GM12878 (cell line): ENCODE data around the gene MTHFD2. TPM values are rescaled to one million over a fixed set of nuclear protein-coding genes. Genes with fewer than 3 reads are reported as not detected.

ENCODE experiments used
- ATAC-seq: fragments of 200-7000 bp; cut with Tn5 transposase; 3 replicates; pipeline ENCODE4 v1.9.1; 2020; ENCODE audit warnings: mild to moderate bottlenecking, moderate library complexity
- BruUV-seq: library from RNA; stranded (reverse); fragments of 400-500 nt; replicated peaks from 2 replicates; lab custom pipeline; 2021; lab: Mats Ljungman, UMichigan
- CTCF ChIA-PET: fragments of 300-600 bp; sonication (Branson Sonifier 250); formaldehyde crosslinking; extraction: SDS; loops from one replicate; lab custom pipeline; 2021; ENCODE audit warnings: inconsistent platforms; lab: Yijun Ruan, JAX
- POLR2A ChIA-PET: fragments of 350-600 bp; formaldehyde crosslinking; extraction: SDS; loops from one replicate; lab custom pipeline; 2021; ENCODE audit warnings: inconsistent platforms; lab: Charles Lee
- RAD21 ChIA-PET: fragments of 300-600 bp; sonication (Branson Sonifier 250); formaldehyde crosslinking; loops from one replicate; lab custom pipeline; 2023; ENCODE audit warnings: antibody characterized with exemption; ENCODE audit not compliant: unreplicated experiment; lab: Charles Lee
- SMC1A ChIA-PET: fragments of 300-600 bp; sonication (Branson Sonifier 250); formaldehyde crosslinking; loops from one replicate; lab custom pipeline; 2023; ENCODE audit not compliant: unreplicated experiment, uncharacterized antibody; lab: Charles Lee
- DNase-seq: peaks from one replicate; pipeline ENCODE4 v3.0.0-alpha.2; 2011; ENCODE audit warnings: low read depth, low spot score
- FAIRE-seq: peaks from 3 replicates; lab custom pipeline; 2011; peaks lifted over from hg19 to GRCh38; lab: Jason Lieb, UNC
- H2AFZ ChIP-seq: 2 replicates; pipeline ENCODE4 v1.6.0; 2011; ENCODE audit warnings: low read depth, low read length, control low read depth; ENCODE audit not compliant: control insufficient read depth
- H3K27ac ChIP-seq: 2 replicates; pipeline ENCODE4 v1.5.1; 2011; ENCODE audit warnings: control low read depth; ENCODE audit not compliant: control insufficient read depth, insufficient read depth
- H3K27me3 ChIP-seq, 2 experiments: replicated peaks in 1 of 2; 2 replicates each; pipeline versions ENCODE4 v1.6.0 to v1.6.1; 2011; ENCODE audit warnings: low read length in 1 of 2; ENCODE audit not compliant: control insufficient read depth in 2 of 2, insufficient read depth in 2 of 2
- H3K36me3 ChIP-seq, 2 experiments: 2 replicates each; pipeline ENCODE4 v1.5.1; 2011; ENCODE audit warnings: low read length in 1 of 2; ENCODE audit not compliant: control insufficient read depth in 2 of 2, insufficient read depth in 2 of 2
- H3K4me1 ChIP-seq: 2 replicates; pipeline ENCODE4 v1.6.1; 2011; ENCODE audit warnings: mild to moderate bottlenecking, low read length, moderate library complexity, mixed read lengths; ENCODE audit not compliant: control insufficient read depth, insufficient read depth
- H3K4me2 ChIP-seq: 2 replicates; pipeline ENCODE4 v1.6.0; 2011; ENCODE audit warnings: control low read depth; ENCODE audit not compliant: control insufficient read depth, insufficient read depth
- H3K4me3 ChIP-seq: fragments of 200-600 bp; sonication (generic); 2 replicates; pipeline ENCODE4 v1.5.1; 2016
- H3K79me2 ChIP-seq: 2 replicates; pipeline ENCODE4 v1.6.0; 2011; ENCODE audit warnings: low read length; ENCODE audit not compliant: control insufficient read depth, insufficient read depth
- H3K9ac ChIP-seq: 2 replicates; pipeline ENCODE4 v1.8.0; 2011; ENCODE audit warnings: low read length, control low read depth, mixed read lengths; ENCODE audit not compliant: control insufficient read depth, insufficient read depth
- H3K9me3 ChIP-seq: replicated peaks from 3 replicates; pipeline ENCODE4 v1.5.1; 2011; ENCODE audit warnings: mild to moderate bottlenecking, low read length; ENCODE audit not compliant: control insufficient read depth, insufficient read depth
- H4K20me1 ChIP-seq: 2 replicates; pipeline ENCODE4 v1.6.0; 2011; ENCODE audit not compliant: control insufficient read depth, insufficient read depth
- BACH1 ChIP-seq: fragments of 450-650 bp; IDR thresholded peaks from 2 replicates; pipeline ENCODE4 v1.6.1; 2017; ENCODE audit warnings: mild to moderate bottlenecking, borderline replicate concordance
- EP300 ChIP-seq, 2 experiments: fragments of 150-350 bp in 1 of 2; IDR thresholded peaks; 2 replicates each; pipeline ENCODE4 v1.6.1; 2011 to 2012; ENCODE audit warnings: low read depth in 2 of 2, low read length in 2 of 2, borderline replicate concordance in 1 of 2, improper control_type of control experiment in 1 of 2, inconsistent platforms in 1 of 2; ENCODE audit not compliant: control insufficient read depth in 1 of 2
- PKNOX1 ChIP-seq: fragments of 450-650 bp; IDR thresholded peaks from 2 replicates; pipeline ENCODE4 v1.6.1; 2016; ENCODE audit warnings: mild to moderate bottlenecking
- PML ChIP-seq: IDR thresholded peaks from 2 replicates; pipeline ENCODE4 v1.6.1; 2012; ENCODE audit warnings: low read length, inconsistent platforms
- RAD21 ChIP-seq: IDR thresholded peaks from 2 replicates; pipeline ENCODE4 v1.6.1; 2011; ENCODE audit warnings: mild to moderate bottlenecking, low read depth, low read length, moderate library complexity; ENCODE audit not compliant: insufficient read depth
- RBBP5 ChIP-seq: fragments of 200-600 bp; sonication (generic); conservative IDR thresholded peaks from 2 replicates; pipeline ENCODE4 v1.6.1; 2016
- SMC3 ChIP-seq: IDR thresholded peaks from 2 replicates; pipeline ENCODE4 v1.6.1; 2011; ENCODE audit warnings: low read length, improper control_type of control experiment, borderline replicate concordance
- SRF ChIP-seq, 2 experiments: IDR thresholded peaks; 2 replicates each; pipeline ENCODE4 v1.6.1; 2011; ENCODE audit warnings: low read depth in 2 of 2, low read length in 2 of 2, mild to moderate bottlenecking in 1 of 2, moderate library complexity in 1 of 2
- YBX1 ChIP-seq: fragments of 450-650 bp; IDR thresholded peaks from 2 replicates; pipeline ENCODE4 v1.6.1; 2016; ENCODE audit warnings: antibody characterized with exemption
- ZNF24 ChIP-seq: fragments of 450-650 bp; IDR thresholded peaks from 2 replicates; pipeline ENCODE4 v1.6.1; 2017; ENCODE audit warnings: antibody characterized with exemption, mild to moderate bottlenecking
- WGBS: methylation state at CpG from one replicate; pipeline ENCODE4 v1.1.6; 2016; ENCODE audit warnings: low lambda C conversion rate; ENCODE audit not compliant: insufficient replicate concordance, insufficient coverage; ENCODE audit errors: missing lambda C conversion rate; 5-methylcytosine and 5-hydroxymethylcytosine counted together
- in situ Hi-C: fragments of 300-500 bp; cut with MboI; formaldehyde crosslinking; loops from 9 replicates; pipeline ENCODE4 v1.14.3; 2018; ENCODE audit warnings: mixed read lengths
- intact Hi-C: fragments of 100-400 bp; cut with micrococcal nuclease; formaldehyde crosslinking; loops from one replicate; pipeline ENCODE4 v1.14.2; 2022; ENCODE audit not compliant: unreplicated experiment
- polyA plus RNA-seq, 11 experiments: library from polyadenylated mRNA; depleted of rRNA in 4 of 11; unstranded in 6 of 11; stranded (reverse) in 5 of 11; fragments of >200 nt; fragmentation: Nextera tagmentation in 4 of 11; fragmentation: Illumina TruSeq in 1 of 11; extraction: Ambion mirVana in 4 of 11; extraction: Trizol in 1 of 11; gene quantifications; 1 replicate in 1 of 11; 2 replicates in 10 of 11; pipeline versions ENCODE4 v1.2.1 to v1.2.3, GENCODE V29; 2011 to 2016; ENCODE audit warnings: inconsistent platforms in 2 of 11, missing spikeins in 2 of 11, low read depth in 1 of 11
- total RNA-seq, 4 experiments: library from RNA; depleted of rRNA in 3 of 4; stranded (reverse); fragments of >200 nt in 3 of 4; fragmentation: Illumina TruSeq in 1 of 4; extraction: Trizol in 1 of 4; gene quantifications; 2 replicates each; pipeline versions ENCODE4 v1.2.1 to v1.2.3, GENCODE V29; 2013 to 2021
- TF ChIP-seq, protein P1 (sequence below): fragments of 450-650 bp; IDR thresholded peaks from 2 replicates; pipeline ENCODE4 v1.6.1; 2014; ENCODE audit warnings: mild to moderate bottlenecking
- TF ChIP-seq, protein P2 (sequence below): IDR thresholded peaks from 2 replicates; pipeline ENCODE4 v1.6.1; 2012; ENCODE audit warnings: mild to moderate bottlenecking, low read depth, low read length
- TF ChIP-seq, protein P3 (sequence below): IDR thresholded peaks from 2 replicates; pipeline ENCODE4 v1.6.1; 2012; ENCODE audit warnings: improper control_type of control experiment, low read depth, low read length; ENCODE audit not compliant: insufficient replicate concordance

The MTHFD2 gene
- total and polyA plus RNA-seq, 10 of the 15 experiments (the other 5 are each of a cell fraction or from before 2014, with no cell fraction given) = 128 to 292 (median 150) TPM

DNA sequence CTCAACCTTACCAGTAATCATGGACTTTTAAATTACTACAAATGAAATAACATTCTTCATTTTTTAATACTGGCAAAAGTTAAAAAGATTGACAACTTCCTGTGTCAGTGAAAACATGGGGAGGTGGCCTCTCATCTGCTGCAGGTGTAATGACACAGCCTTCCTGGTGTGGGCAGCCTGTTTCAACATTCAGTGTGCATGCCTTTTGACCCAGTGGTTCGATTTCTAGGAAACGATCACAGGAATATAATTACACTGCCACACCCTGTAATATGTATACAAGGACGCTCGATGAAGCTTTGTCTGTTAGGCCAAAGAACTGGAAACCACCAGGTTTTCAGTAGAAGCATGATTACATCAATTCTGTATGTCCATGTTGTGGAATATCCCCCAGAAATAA, 68.7 kb downstream of the MTHFD2 start:
- H3K36me3 ChIP-seq = no peaks in the 10 kb centered on the region
- RAD21 ChIA-PET = interaction anchor here (1.4 to 1.7 kb wide), 2 partner anchors 57 to 68 kb away, joined by 4 to 17 read pairs; no protein-coding TSS in a partner anchor
- no peak overlapping the region for H3K27ac ChIP-seq
- CTCF ChIA-PET = interaction anchor here (0.7 to 8.5 kb wide), 8 partner anchors 16 to 134 kb away, joined by 3 to 88 read pairs (median 4); partner anchors contain the start of gene BOLA3
- ATAC-seq (peak; percentile 96), FAIRE-seq (peak; percentile 31), DNase-seq (no peak)
- H3K4me2 ChIP-seq = no peak overlapping the region
- SMC1A ChIA-PET = interaction anchor here (1.1 to 4.2 kb wide), 2 partner anchors 17 to 68 kb away, joined by 3 to 30 read pairs; no protein-coding TSS in a partner anchor
- POLR2A ChIA-PET = no interaction called here
- H3K4me1 ChIP-seq = no peaks in the 10 kb centered on the region
- H3K9me3 ChIP-seq = no peaks in the 10 kb centered on the region
- no peaks in the 10 kb centered on the region for H3K27me3 ChIP-seq
- H3K79me2 ChIP-seq = no peaks in the 10 kb centered on the region
- H2AFZ ChIP-seq = peak overlapping the region; percentile 66
- H3K4me3 ChIP-seq = no peak overlapping the region
- no peaks in the 10 kb centered on the region for H4K20me1 ChIP-seq
- no peak overlapping the region for H3K9ac ChIP-seq
- BruUV-seq = no TSS peak
- in situ Hi-C loops (no loop called here), intact Hi-C loops (loop anchor here (1.0 to 5.0 kb wide), 2 partner anchors 68 to 125 kb away; no protein-coding TSS in a partner anchor)
- WGBS = 30% methylated on average over 4 of the region's 4 CpGs
- TF ChIP-seq PML = no peak
- TF ChIP-seq RBBP5 = no peak
- peak; percentile 70 for TF ChIP-seq RAD21
- TF ChIP-seq PKNOX1 = peak; percentile 41; the same call in 1 of the 2 replicates
- peak; percentile 52; the same call in 1 of the 2 replicates for TF ChIP-seq SMC3
- TF ChIP-seq, protein P1, sequence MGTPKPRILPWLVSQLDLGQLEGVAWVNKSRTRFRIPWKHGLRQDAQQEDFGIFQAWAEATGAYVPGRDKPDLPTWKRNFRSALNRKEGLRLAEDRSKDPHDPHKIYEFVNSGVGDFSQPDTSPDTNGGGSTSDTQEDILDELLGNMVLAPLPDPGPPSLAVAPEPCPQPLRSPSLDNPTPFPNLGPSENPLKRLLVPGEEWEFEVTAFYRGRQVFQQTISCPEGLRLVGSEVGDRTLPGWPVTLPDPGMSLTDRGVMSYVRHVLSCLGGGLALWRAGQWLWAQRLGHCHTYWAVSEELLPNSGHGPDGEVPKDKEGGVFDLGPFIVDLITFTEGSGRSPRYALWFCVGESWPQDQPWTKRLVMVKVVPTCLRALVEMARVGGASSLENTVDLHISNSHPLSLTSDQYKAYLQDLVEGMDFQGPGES = no peak
- TF ChIP-seq BACH1 = no peak
- TF ChIP-seq YBX1 = no peak
- TF ChIP-seq, protein P2, sequence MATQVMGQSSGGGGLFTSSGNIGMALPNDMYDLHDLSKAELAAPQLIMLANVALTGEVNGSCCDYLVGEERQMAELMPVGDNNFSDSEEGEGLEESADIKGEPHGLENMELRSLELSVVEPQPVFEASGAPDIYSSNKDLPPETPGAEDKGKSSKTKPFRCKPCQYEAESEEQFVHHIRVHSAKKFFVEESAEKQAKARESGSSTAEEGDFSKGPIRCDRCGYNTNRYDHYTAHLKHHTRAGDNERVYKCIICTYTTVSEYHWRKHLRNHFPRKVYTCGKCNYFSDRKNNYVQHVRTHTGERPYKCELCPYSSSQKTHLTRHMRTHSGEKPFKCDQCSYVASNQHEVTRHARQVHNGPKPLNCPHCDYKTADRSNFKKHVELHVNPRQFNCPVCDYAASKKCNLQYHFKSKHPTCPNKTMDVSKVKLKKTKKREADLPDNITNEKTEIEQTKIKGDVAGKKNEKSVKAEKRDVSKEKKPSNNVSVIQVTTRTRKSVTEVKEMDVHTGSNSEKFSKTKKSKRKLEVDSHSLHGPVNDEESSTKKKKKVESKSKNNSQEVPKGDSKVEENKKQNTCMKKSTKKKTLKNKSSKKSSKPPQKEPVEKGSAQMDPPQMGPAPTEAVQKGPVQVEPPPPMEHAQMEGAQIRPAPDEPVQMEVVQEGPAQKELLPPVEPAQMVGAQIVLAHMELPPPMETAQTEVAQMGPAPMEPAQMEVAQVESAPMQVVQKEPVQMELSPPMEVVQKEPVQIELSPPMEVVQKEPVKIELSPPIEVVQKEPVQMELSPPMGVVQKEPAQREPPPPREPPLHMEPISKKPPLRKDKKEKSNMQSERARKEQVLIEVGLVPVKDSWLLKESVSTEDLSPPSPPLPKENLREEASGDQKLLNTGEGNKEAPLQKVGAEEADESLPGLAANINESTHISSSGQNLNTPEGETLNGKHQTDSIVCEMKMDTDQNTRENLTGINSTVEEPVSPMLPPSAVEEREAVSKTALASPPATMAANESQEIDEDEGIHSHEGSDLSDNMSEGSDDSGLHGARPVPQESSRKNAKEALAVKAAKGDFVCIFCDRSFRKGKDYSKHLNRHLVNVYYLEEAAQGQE = no peak
- no peak for TF ChIP-seq SRF (IDR thresholded peaks at IDR 0.05; ENCODE audit: low read depth in 2 of 2, low read length in 2 of 2)
- TF ChIP-seq EP300 (IDR thresholded peaks at IDR 0.05; ENCODE audit: borderline replicate concordance in 1 of 2, control insufficient read depth in 1 of 2, low read depth in 2 of 2, low read length in 2 of 2) = no peak
- TF ChIP-seq ZNF24 = no peak
- TF ChIP-seq, protein P3, sequence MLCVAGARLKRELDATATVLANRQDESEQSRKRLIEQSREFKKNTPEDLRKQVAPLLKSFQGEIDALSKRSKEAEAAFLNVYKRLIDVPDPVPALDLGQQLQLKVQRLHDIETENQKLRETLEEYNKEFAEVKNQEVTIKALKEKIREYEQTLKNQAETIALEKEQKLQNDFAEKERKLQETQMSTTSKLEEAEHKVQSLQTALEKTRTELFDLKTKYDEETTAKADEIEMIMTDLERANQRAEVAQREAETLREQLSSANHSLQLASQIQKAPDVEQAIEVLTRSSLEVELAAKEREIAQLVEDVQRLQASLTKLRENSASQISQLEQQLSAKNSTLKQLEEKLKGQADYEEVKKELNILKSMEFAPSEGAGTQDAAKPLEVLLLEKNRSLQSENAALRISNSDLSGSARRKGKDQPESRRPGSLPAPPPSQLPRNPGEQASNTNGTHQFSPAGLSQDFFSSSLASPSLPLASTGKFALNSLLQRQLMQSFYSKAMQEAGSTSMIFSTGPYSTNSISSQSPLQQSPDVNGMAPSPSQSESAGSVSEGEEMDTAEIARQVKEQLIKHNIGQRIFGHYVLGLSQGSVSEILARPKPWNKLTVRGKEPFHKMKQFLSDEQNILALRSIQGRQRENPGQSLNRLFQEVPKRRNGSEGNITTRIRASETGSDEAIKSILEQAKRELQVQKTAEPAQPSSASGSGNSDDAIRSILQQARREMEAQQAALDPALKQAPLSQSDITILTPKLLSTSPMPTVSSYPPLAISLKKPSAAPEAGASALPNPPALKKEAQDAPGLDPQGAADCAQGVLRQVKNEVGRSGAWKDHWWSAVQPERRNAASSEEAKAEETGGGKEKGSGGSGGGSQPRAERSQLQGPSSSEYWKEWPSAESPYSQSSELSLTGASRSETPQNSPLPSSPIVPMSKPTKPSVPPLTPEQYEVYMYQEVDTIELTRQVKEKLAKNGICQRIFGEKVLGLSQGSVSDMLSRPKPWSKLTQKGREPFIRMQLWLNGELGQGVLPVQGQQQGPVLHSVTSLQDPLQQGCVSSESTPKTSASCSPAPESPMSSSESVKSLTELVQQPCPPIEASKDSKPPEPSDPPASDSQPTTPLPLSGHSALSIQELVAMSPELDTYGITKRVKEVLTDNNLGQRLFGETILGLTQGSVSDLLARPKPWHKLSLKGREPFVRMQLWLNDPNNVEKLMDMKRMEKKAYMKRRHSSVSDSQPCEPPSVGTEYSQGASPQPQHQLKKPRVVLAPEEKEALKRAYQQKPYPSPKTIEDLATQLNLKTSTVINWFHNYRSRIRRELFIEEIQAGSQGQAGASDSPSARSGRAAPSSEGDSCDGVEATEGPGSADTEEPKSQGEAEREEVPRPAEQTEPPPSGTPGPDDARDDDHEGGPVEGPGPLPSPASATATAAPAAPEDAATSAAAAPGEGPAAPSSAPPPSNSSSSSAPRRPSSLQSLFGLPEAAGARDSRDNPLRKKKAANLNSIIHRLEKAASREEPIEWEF = no peak
